Neural progenitor cell (in vitro differentiated cells): ENCODE data around the gene ROBO4.

Experiments
- EZH2 ChIP-seq: fragments of 200-600 bp; sonication (generic); IDR thresholded peaks from 2 replicates; pipeline ENCODE4 v1.6.1; 2017; ENCODE audit warnings: antibody characterized with exemption, mild to moderate bottlenecking, moderate library complexity
- EZH2phosphoT487 ChIP-seq: fragments of 200-600 bp; sonication (generic); IDR thresholded peaks from 2 replicates; pipeline ENCODE4 v1.6.1; 2017; ENCODE audit warnings: antibody characterized with exemption
- TF ChIP-seq, protein P1 (sequence below): fragments of 200-600 bp; sonication (generic); IDR thresholded peaks from 2 replicates; pipeline ENCODE4 v1.5.1; 2017; ENCODE audit warnings: antibody characterized with exemption, mild to moderate bottlenecking

GRCh38 chr11:124892146-124892545 is 5.5 kb downstream of the ROBO4 start:
- TF ChIP-seq, protein P1, sequence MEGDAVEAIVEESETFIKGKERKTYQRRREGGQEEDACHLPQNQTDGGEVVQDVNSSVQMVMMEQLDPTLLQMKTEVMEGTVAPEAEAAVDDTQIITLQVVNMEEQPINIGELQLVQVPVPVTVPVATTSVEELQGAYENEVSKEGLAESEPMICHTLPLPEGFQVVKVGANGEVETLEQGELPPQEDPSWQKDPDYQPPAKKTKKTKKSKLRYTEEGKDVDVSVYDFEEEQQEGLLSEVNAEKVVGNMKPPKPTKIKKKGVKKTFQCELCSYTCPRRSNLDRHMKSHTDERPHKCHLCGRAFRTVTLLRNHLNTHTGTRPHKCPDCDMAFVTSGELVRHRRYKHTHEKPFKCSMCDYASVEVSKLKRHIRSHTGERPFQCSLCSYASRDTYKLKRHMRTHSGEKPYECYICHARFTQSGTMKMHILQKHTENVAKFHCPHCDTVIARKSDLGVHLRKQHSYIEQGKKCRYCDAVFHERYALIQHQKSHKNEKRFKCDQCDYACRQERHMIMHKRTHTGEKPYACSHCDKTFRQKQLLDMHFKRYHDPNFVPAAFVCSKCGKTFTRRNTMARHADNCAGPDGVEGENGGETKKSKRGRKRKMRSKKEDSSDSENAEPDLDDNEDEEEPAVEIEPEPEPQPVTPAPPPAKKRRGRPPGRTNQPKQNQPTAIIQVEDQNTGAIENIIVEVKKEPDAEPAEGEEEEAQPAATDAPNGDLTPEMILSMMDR = no peak
- TF ChIP-seq EZH2 = no peak
- no peak for TF ChIP-seq EZH2phosphoT487
